Caco-2 (cell line): ENCODE measurements around the gene SPOCK2. TPM values are rescaled to one million over a fixed set of nuclear protein-coding genes. Genes with fewer than 3 reads are reported as not detected.

Source experiments
- BruUV-seq: library from RNA; stranded (reverse); fragments of 400-500 nt; replicated peaks from 2 replicates; lab custom pipeline; 2021; lab: Mats Ljungman, UMichigan
- CTCF ChIA-PET: fragments of 300-600 bp; sonication (Branson Sonifier 250); formaldehyde crosslinking; loops from one replicate; lab custom pipeline; 2022; ENCODE audit warnings: antibody characterized with exemption; lab: Charles Lee
- POLR2A ChIA-PET: fragments of 300-600 bp; sonication (Branson Sonifier 250); formaldehyde crosslinking; loops from one replicate; lab custom pipeline; 2022; ENCODE audit warnings: antibody characterized with exemption; lab: Charles Lee
- DNase-seq, 2 experiments: peaks; one replicate each; pipeline versions ENCODE4 v3.0.0 to v3.0.0-alpha.2; 2020 to 2022
- H3K27me3 ChIP-seq: replicated peaks from 2 replicates; pipeline ENCODE4 v1.6.0; 2011; ENCODE audit warnings: low read length; ENCODE audit not compliant: control insufficient read depth, insufficient read depth
- H3K36me3 ChIP-seq: 2 replicates; pipeline ENCODE4 v1.5.1; 2011; ENCODE audit warnings: low read length; ENCODE audit not compliant: control insufficient read depth, insufficient read depth
- H3K4me1 ChIP-seq: fragments of 250-450 bp; sonication (Bioruptor Pico); 2 replicates; pipeline ENCODE4 v1.5.1; 2020; ENCODE audit warnings: mild to moderate bottlenecking
- H3K4me3 ChIP-seq: 2 replicates; pipeline ENCODE4 v1.5.1; 2011; ENCODE audit warnings: low read depth, mild to moderate bottlenecking, control low read depth, low read length
- H3K9me3 ChIP-seq: fragments of 250-450 bp; sonication (Bioruptor Pico); 2 replicates; pipeline ENCODE4 v1.5.1; 2020; ENCODE audit warnings: mild to moderate bottlenecking, moderate library complexity
- H3K27ac Mint-ChIP-seq: one replicate; pipeline ENCODE4 v1.8.0; 2022; ENCODE audit warnings: mixed read lengths; ENCODE audit not compliant: unreplicated experiment
- H3K27me3 Mint-ChIP-seq: one replicate; pipeline ENCODE4 v1.8.0; 2022; ENCODE audit warnings: mixed read lengths; ENCODE audit not compliant: insufficient read depth, unreplicated experiment
- H3K36me3 Mint-ChIP-seq: one replicate; pipeline ENCODE4 v1.8.0; 2022; ENCODE audit warnings: mild to moderate bottlenecking, mixed read lengths; ENCODE audit not compliant: insufficient read depth, unreplicated experiment
- H3K4me1 Mint-ChIP-seq: one replicate; pipeline ENCODE4 v1.8.0; 2022; ENCODE audit warnings: low read depth, mixed read lengths; ENCODE audit not compliant: unreplicated experiment
- H3K4me3 Mint-ChIP-seq: one replicate; pipeline ENCODE4 v1.8.0; 2022; ENCODE audit warnings: mild to moderate bottlenecking, moderate library complexity, mixed read lengths; ENCODE audit not compliant: unreplicated experiment
- H3K9me3 Mint-ChIP-seq: one replicate; pipeline ENCODE4 v1.8.0; 2022; ENCODE audit warnings: mixed read lengths; ENCODE audit not compliant: unreplicated experiment
- CTCF ChIP-seq, 2 experiments: fragments of 200-600 bp in 1 of 2; IDR thresholded peaks; 1 replicate in 1 of 2; 2 replicates in 1 of 2; pipeline versions ENCODE4 v1.5.1 to v1.8.0; 2011 to 2022; ENCODE audit warnings: antibody characterized with exemption in 1 of 2, control low read depth in 1 of 2, inconsistent platforms in 1 of 2, low read depth in 1 of 2, low read length in 1 of 2, mild to moderate bottlenecking in 1 of 2, moderate library complexity in 1 of 2; ENCODE audit not compliant: insufficient read depth in 1 of 2, severe bottlenecking in 1 of 2, unreplicated experiment in 1 of 2
- intact Hi-C: fragments of 100-400 bp; cut with micrococcal nuclease; formaldehyde crosslinking; loops from one replicate; pipeline ENCODE4 v1.10.0; 2022; ENCODE audit not compliant: unreplicated experiment
- total RNA-seq: library from RNA; stranded (reverse); gene quantifications from 2 replicates; pipeline ENCODE4 v1.2.3, GENCODE V29; 2022

Gene SPOCK2
- total RNA-seq, 1 experiment from 2014 or later = 1.6 TPM

DNA sequence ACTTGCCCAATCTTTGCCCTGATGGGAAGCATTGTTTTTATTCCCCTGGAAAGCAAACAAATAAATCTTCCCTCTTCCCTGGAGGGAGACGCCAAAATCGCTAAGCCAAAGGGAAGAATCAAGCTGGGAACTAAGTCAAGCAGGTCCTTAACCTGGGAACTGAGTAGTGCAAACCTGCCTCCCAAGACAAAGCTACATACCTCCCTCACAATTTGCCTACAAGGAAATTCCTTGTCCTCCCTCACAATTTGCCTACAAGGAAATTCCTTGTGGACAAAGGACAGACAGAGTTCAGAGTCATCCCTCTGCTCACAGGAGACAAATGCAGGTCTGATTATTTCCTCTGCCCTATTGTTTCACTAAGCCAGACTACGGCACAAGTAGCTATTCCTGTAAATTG is 50.5 kb downstream of the SPOCK2 start:
- CTCF ChIA-PET = interaction anchor here (1.0 to 2.7 kb wide), 4 partner anchors 11 to 141 kb away, joined by 3 to 46 read pairs (median 8); no protein-coding TSS in a partner anchor

DNA sequence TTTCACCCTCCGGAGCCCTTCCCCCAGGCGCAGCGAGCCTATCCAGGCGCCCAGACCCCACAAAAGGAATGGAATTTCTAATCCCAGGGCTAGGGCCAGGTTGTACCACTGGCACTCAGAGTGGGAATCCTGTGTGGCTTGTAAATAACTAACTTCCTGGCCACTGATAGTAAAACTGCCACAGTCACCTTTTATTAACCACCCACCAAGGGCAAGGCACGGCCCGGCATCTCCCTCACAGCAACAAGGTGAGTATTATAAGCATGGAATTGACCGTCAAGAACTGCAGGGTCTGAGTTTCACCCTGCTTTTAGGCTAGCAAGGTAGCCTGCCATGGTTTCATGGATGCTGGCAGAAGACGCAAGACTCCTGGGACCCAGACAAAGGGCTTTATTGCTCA is 51.1 kb downstream of the SPOCK2 start:
- Mint-ChIP-seq H3K9me3 (no peaks in the 10 kb centered on the region), H3K4me3 (no peak overlapping the region), H3K27ac (peak overlapping the region; percentile 91), H3K27me3 (no peaks in the 10 kb centered on the region), H3K4me1 (peaks cover 30% of the 10 kb centered on the region), H3K36me3 (no peaks in the 10 kb centered on the region)
- Histone ChIP-seq H3K4me3 (no peak overlapping the region), H3K27me3 (no peaks in the 10 kb centered on the region), H3K9me3 (no peaks in the 10 kb centered on the region), H3K36me3 (no peaks in the 10 kb centered on the region), H3K4me1 (peaks cover 48% of the 10 kb centered on the region)
- ChIA-PET POLR2A (interaction anchor here (1.6 kb wide), 1 partner anchor 236 kb away, joined by 3 read pairs; the partner anchor contains the start of gene DDIT4), CTCF (interaction anchor here (2.3 to 2.7 kb wide), 2 partner anchors 11 to 141 kb away, joined by 11 to 46 read pairs; no protein-coding TSS in a partner anchor)
- DNase-seq = no peak
- no TSS peak for BruUV-seq
- intact Hi-C loops = no loop called here
- no peak for TF ChIP-seq CTCF (IDR thresholded peaks at IDR 0.05; ENCODE audit: insufficient read depth in 1 of 2, low read depth in 1 of 2, low read length in 1 of 2, severe bottlenecking in 1 of 2, unreplicated experiment in 1 of 2)

More for the DNA sequence above, 50.5 kb downstream of the SPOCK2 start:
- peak; percentile 35 to 44 for DNase-seq
- no TSS peak for BruUV-seq
- H3K4me1 Mint-ChIP-seq = peaks cover 36% of the 10 kb centered on the region
- peaks cover 2% of the 10 kb centered on the region for H3K9me3 Mint-ChIP-seq
- Histone ChIP-seq H3K4me3 (no peak overlapping the region), H3K27me3 (no peaks in the 10 kb centered on the region), H3K36me3 (no peaks in the 10 kb centered on the region), H3K9me3 (no peaks in the 10 kb centered on the region), H3K4me1 (peaks cover 54% of the 10 kb centered on the region)
- POLR2A ChIA-PET = interaction anchor here (1.6 kb wide), 1 partner anchor 236 kb away, joined by 3 read pairs; the partner anchor contains the start of gene DDIT4
- peak overlapping the region; percentile 33 for H3K4me3 Mint-ChIP-seq
- no peaks in the 10 kb centered on the region for H3K36me3 Mint-ChIP-seq
- peak overlapping the region; percentile 91 for H3K27ac Mint-ChIP-seq
- intact Hi-C loops = loop anchor here (1.0 kb wide), 1 partner anchor 8 kb away; no protein-coding TSS in a partner anchor
- H3K27me3 Mint-ChIP-seq = no peaks in the 10 kb centered on the region
- TF ChIP-seq CTCF (IDR thresholded peaks at IDR 0.05; ENCODE audit: insufficient read depth in 1 of 2, low read depth in 1 of 2, low read length in 1 of 2, severe bottlenecking in 1 of 2, unreplicated experiment in 1 of 2) = no peak

DNA sequence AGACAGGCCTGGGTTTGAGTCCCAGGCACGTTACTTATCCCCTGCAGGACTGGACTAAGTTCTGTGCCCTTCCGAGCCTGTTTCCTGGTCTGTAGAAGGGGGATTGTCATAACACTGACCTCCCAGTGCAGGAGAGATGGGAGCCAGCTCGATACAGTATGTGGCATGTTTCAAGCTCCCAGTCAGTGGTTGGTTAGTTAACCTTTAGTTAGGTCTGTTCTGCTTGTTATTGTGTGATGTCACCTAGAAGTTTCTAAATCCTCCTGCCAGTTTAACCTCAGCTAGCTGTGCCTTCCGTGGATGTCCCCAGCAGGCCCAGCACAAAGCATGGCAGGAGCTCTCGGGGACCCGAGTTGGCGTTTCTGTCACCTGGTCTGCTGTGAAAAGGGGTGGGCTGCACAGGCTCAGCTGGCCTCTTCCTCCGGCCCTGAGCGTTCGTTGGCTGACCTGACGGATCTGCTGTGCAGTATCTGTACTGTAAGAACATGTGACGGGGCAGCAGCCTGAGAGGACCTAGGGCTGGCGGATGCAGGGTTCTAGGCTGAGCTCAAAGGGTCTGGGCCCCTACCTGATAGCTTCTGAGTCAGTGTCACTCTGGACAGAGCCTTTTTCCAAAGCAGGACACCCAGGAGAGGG is 53.0 kb downstream of the SPOCK2 start:
- TF ChIP-seq CTCF (IDR thresholded peaks at IDR 0.05; ENCODE audit: insufficient read depth in 1 of 2, low read depth in 1 of 2, low read length in 1 of 2, severe bottlenecking in 1 of 2, unreplicated experiment in 1 of 2) = no peak
- peak overlapping the region; percentile 91 for H3K27ac Mint-ChIP-seq
- H3K27me3 Mint-ChIP-seq = no peaks in the 10 kb centered on the region
- H3K4me1 Mint-ChIP-seq = peaks cover 41% of the 10 kb centered on the region
- peak in 1 of 2 experiments; percentile 38 for DNase-seq
- H3K4me3 Mint-ChIP-seq = no peak overlapping the region
- Histone ChIP-seq H3K4me1 (peaks cover 52% of the 10 kb centered on the region), H3K36me3 (no peaks in the 10 kb centered on the region), H3K9me3 (no peaks in the 10 kb centered on the region), H3K27me3 (no peaks in the 10 kb centered on the region), H3K4me3 (no peak overlapping the region)
- CTCF ChIA-PET = interaction anchor here (0.6 to 2.3 kb wide), 3 partner anchors 13 to 523 kb away, joined by 3 to 14 read pairs (median 3); no protein-coding TSS in a partner anchor
- intact Hi-C loops = no loop called here
- POLR2A ChIA-PET = interaction anchor here (0.6 to 0.9 kb wide), 2 partner anchors 69 to 73 kb away, joined by 3 to 4 read pairs; no protein-coding TSS in a partner anchor
- no TSS peak for BruUV-seq
- H3K9me3 Mint-ChIP-seq = no peaks in the 10 kb centered on the region
- H3K36me3 Mint-ChIP-seq = no peaks in the 10 kb centered on the region
